Activated naive CD4-positive, alpha-beta T cell treated with anti-CD3 and anti-CD28 coated beads, Interleukin-2, amount 50 U/mL, for 72 hours (primary cell): ENCODE results near the gene TMEM91. TPM values are rescaled to one million over a fixed set of nuclear protein-coding genes. Genes with fewer than 3 reads are reported as not detected.
"Not testable (repeated sequence)": the region's sequence is repeated elsewhere in the genome, so short reads cannot be mapped to it uniquely, and the experiment has no call there.

Source experiments
- ATAC-seq, 2 donors: fragments of 150-1000 bp; cut with Tn5 transposase; 2 replicates each; pipeline ENCODE4 v1.10.0; 2021; ENCODE audit warnings: mild to moderate bottlenecking in 2 of 2, moderate library complexity in 2 of 2
- DNase-seq, 2 donors: peaks; one replicate each; pipeline ENCODE4 v3.0.0; 2021 to 2022; ENCODE audit warnings: low spot score in 2 of 2
- H3K27ac Mint-ChIP-seq, 2 donors: one replicate each; pipeline ENCODE4 v1.8.0; 2022; ENCODE audit warnings: mild to moderate bottlenecking in 2 of 2, mixed read lengths in 2 of 2
- H3K36me3 Mint-ChIP-seq, 2 donors: one replicate each; pipeline ENCODE4 v1.8.0; 2022; ENCODE audit warnings: mixed read lengths in 2 of 2
- H3K9me3 Mint-ChIP-seq, 2 donors: one replicate each; pipeline ENCODE4 v1.8.0; 2022; ENCODE audit warnings: mixed read lengths in 2 of 2
- total RNA-seq, 2 donors: library from RNA; stranded (reverse); gene quantifications; one replicate each; pipeline ENCODE4 v1.2.3, GENCODE V29; 2022

Gene TMEM91
- 10 to 100 TPM in 1 of 2 donors, 1 to 10 TPM in 1; 8.2 to 11.0 TPM for total RNA-seq

GRCh38 chr19:41376241-41376997 lies at the start of gene TMEM91:
TSS of gene TMEM91 (plus strand) at chr19:41376533. CDS start at chr19:41378310, 1,777 bp downstream.
- ATAC-seq = peak; percentile 57 to 67
- H3K9me3 Mint-ChIP-seq = no peaks in the 10 kb centered on the region
- peak within 1 kb of the TSS; percentile 21 to 50 for H3K27ac Mint-ChIP-seq

DNA sequence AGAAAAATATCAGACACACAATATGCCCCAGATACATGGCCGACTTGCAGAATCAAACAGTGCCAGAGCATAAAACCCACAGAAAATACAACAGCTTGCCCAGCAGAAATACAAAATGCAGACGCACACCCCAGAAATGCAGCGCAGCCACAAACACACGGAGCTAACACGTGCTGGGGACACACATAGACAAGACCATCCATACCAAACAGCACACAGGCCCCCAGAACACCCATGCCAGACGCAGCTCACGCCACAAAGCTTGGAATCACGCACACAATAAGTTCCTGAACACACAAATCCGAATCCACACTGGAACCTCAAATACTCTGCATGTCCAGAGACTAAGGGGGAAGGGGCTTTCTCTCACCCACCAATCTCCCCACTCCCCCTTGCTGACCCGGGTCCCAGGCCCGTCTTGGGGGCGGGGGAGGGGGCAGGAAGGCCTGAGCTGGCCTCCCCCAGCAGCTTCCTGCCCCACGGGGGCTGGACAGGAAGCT lies 49.2 kb upstream of the TMEM91 start:
- Mint-ChIP-seq H3K36me3 (peaks cover 10 to 32% of the 10 kb centered on the region in 2 donors), H3K9me3 (no peaks in the 10 kb centered on the region), H3K27ac (peak overlapping the region; percentile 96 to 97)
- ATAC-seq = no peak
- DNase-seq = no peak

More at GRCh38 chr19:41376241-41376997, at the start of gene TMEM91:
- no peak for DNase-seq
- H3K36me3 Mint-ChIP-seq = no peaks in the 10 kb centered on the region

DNA sequence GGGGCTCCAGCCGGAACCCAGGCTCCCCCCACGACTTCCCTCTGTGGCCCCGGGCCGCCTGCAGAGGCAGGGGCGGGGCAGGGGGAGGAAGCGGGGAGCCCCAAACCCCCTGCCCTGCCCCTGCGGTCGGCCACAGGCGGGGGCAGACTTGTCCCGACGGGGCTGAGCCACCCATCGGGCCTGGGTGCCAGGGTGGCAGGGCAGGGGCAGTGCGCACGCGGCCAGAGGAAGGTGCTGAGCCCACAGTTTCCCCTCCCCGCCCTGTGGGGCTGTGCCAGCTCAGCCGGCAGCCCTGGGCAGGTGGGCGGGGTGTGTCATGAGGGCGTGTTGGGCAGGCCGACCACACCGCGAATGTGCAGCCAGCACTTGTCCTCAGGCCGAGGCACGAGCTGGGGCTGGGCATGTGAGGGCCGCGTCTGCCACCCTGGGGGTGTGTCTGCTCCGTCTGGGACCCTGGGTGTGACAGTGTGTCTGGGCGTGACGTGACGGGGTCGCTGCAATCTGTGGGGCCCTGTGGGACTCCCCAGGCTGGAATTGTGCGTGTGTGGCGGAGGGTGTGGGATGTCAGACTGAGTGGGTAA lies 48.7 kb upstream of the TMEM91 start:
- Mint-ChIP-seq H3K9me3 (no peaks in the 10 kb centered on the region), H3K36me3 (peaks cover 10 to 32% of the 10 kb centered on the region in 2 donors), H3K27ac (peak overlapping the region; percentile 96)
- DNase-seq (peak; percentile 79 to 95), ATAC-seq (peak; percentile 79)

DNA sequence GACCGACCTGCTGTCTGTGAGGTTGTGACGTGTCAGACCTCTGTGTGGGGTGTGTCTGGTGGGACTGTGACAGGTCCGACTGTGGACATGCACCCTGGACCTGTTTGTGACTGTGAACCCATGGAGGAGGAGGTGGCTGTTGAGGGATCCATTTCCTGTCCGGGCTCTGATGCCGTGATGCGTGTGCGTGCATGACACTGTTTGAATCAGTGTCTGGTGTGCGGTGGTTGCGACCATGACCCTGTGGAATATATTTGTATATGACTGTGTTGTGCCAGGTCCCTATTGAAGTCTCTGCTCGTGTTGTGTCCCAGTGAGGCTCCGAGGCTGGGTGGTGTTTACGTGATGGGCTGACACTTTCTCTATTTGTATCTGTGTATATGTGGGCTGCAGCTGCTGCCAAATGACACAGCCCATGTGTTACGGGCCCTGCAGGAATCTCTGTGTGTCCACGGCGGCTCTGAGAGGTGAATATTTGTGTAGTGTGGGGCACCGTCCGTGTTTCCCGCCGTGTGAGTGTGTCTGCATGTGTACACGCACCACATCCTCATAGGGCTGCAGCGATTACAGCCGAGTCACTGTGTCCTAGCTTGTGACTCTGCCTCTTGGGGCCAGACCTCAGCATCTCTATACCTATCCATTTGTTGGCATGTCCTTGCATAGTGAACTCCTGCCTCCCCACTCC lies 48.0 kb upstream of the TMEM91 start:
- peaks cover 10 to 32% of the 10 kb centered on the region in 2 donors for H3K36me3 Mint-ChIP-seq
- ATAC-seq (peak; percentile 72 to 74), DNase-seq (peak; percentile 44 to 83)
- H3K9me3 Mint-ChIP-seq = no peaks in the 10 kb centered on the region
- peak overlapping the region; percentile 96 for H3K27ac Mint-ChIP-seq

- peak overlapping the region; percentile 96 for H3K27ac Mint-ChIP-seq
- no peaks in the 10 kb centered on the region for H3K9me3 Mint-ChIP-seq
- no peak for DNase-seq
- no peak for ATAC-seq
- peaks cover 10 to 32% of the 10 kb centered on the region in 2 donors for H3K36me3 Mint-ChIP-seq
Observed at GRCh38 chr19:41328842-41329225, 47.5 kb upstream of the TMEM91 start.

DNA sequence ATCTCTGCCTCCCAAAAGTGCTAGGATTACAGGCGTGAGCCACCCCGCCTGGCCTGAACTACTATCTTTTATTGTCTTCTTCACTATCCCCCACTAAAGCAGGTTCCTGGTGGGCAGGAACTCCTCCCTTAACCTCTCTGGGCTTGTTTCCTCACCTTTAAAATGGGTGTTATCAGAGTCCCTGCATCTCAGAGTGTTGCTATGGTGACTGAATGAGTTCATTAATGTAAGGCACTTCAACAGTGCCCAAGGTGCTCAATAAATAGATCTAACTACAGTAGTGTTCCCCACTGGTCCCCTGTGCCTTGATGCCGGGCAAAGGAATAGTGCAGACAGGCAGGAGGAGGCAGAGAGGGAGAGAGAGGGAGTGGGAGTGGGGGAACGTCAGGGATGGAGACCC lies 45.9 kb upstream of the TMEM91 start:
- DNase-seq (no peak), ATAC-seq (no peak)
- no peaks in the 10 kb centered on the region for H3K9me3 Mint-ChIP-seq
- peaks cover 10 to 32% of the 10 kb centered on the region in 2 donors for H3K36me3 Mint-ChIP-seq
- H3K27ac Mint-ChIP-seq = peak overlapping the region in 1 of 2 donors; percentile 51

- DNase-seq (no peak), ATAC-seq (no peak)
- H3K27ac Mint-ChIP-seq = peak overlapping the region; percentile 8 to 37
- H3K36me3 Mint-ChIP-seq = peaks cover 10 to 31% of the 10 kb centered on the region in 2 donors
- H3K9me3 Mint-ChIP-seq = no peaks in the 10 kb centered on the region
Observed at GRCh38 chr19:41330946-41331678, 45.2 kb upstream of the TMEM91 start.

- no peak for DNase-seq
- Mint-ChIP-seq H3K27ac (peak overlapping the region in 1 of 2 donors; percentile 37), H3K36me3 (peaks cover 10 to 22% of the 10 kb centered on the region in 2 donors), H3K9me3 (no peaks in the 10 kb centered on the region)
- no peak for ATAC-seq
Observed at GRCh38 chr19:41332000-41332399, 44.3 kb upstream of the TMEM91 start.

- DNase-seq (no peak), ATAC-seq (no peak)
- Mint-ChIP-seq H3K9me3 (no peaks in the 10 kb centered on the region), H3K27ac (no peak overlapping the region), H3K36me3 (peaks cover 10 to 21% of the 10 kb centered on the region in 2 donors)
Observed at GRCh38 chr19:41332468-41332867, 43.9 kb upstream of the TMEM91 start.

DNA sequence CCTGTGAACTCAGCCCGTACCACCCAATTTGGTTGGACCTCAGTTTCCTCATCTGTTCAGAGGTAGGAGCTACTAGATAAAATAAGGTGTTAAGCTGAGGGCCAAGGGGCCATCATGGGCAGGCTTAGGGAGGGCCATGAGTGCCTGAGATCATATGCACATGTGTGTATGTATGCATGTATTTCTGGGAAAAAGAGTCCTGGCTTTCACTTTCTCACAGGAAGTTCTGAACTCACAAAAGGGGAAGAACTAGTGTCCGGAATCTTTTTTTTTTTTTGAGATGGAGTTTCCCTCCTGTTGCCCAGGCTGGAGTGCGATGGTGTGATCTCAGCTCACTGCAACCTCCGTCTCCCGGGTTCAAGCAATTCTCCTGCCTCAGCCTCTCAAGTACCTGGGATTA lies 41.5 kb upstream of the TMEM91 start:
- ATAC-seq = no peak
- no peak for DNase-seq
- Mint-ChIP-seq H3K36me3 (peaks cover 10 to 12% of the 10 kb centered on the region in 2 donors), H3K27ac (peak overlapping the region; percentile 56 to 84), H3K9me3 (no peaks in the 10 kb centered on the region)

- peak overlapping the region in 1 of 2 donors; percentile 23 for H3K27ac Mint-ChIP-seq
- no peak for DNase-seq
- no peaks in the 10 kb centered on the region for H3K9me3 Mint-ChIP-seq
- H3K36me3 Mint-ChIP-seq = peaks cover 8 to 9% of the 10 kb centered on the region in 2 donors
- ATAC-seq = peak in 1 of 2 donors; percentile 45
Observed at GRCh38 chr19:41335467-41335866, 40.9 kb upstream of the TMEM91 start.

DNA sequence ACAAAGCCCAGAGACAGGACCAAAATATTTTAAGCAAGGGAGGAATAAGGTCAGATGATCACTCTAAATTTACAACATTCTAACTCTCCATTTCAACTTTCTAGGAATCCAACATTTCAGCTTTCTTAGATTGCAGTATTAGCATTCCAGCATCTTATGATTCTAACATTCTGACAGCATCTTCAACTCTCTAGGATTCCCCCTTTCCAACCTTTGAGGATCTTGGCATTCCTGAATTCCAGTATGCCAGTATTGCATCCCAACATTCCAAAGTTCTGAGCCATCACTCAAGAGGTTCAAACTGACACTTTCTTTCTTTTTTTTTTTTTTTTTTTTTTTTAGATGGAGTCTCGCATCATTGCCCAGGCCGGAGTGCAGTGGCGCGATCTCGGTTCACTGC lies 36.4 kb upstream of the TMEM91 start:
- peaks cover 4 to 7% of the 10 kb centered on the region in 2 donors for H3K36me3 Mint-ChIP-seq
- ATAC-seq (no peak), DNase-seq (no peak)
- H3K27ac Mint-ChIP-seq = no peak overlapping the region
- H3K9me3 Mint-ChIP-seq = no peaks in the 10 kb centered on the region

DNA sequence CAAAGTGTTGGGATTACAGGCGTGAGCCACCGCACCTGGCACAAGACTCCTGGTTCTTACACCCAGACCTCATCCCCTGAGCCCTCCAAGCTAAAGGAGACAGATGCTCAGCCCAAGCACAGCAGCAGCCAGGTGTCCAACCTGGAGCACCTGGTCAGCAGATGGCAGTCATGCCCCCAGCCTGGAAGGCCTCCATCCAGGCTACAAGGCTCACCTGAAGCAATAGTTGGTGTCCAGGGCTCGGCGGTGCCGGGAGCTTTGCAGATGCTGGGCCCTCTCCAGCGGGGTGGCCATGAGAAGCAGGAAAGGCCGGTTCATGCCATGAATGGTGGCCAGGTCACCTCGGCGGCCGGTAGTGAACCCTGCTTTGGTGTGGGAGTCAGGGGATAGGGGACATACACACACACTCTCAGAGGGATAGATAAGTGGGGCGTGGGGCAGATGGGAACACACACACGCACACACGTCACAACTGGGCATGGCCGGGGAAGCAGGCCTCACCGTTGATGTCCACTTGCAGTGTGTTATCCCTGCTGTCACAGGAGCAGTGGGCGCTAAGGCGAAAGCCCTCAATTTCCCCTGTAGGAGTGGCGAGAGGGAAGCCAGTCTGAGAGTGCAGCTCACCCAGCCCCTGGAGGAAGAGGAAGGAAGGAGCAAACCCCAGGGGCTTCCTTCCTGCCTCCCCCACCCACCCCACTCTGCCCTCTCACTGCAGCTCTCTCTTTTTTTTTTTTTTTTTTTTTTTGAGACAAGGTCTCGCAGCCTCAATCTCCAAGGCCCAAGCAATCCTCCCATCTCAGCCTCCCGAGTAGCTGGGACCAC lies 34.5 kb upstream of the TMEM91 start:
- Mint-ChIP-seq H3K36me3 (peaks cover 4 to 7% of the 10 kb centered on the region in 2 donors), H3K27ac (no peak overlapping the region), H3K9me3 (no peaks in the 10 kb centered on the region)
- ATAC-seq (no peak), DNase-seq (no peak)

- ATAC-seq (no peak), DNase-seq (no peak)
- Mint-ChIP-seq H3K9me3 (no peaks in the 10 kb centered on the region), H3K36me3 (peaks cover 8 to 13% of the 10 kb centered on the region in 2 donors), H3K27ac (no peak overlapping the region)
Observed at GRCh38 chr19:41344162-41344561, 32.2 kb upstream of the TMEM91 start.

- not testable (repeated sequence) for H3K9me3 Mint-ChIP-seq, H3K27ac Mint-ChIP-seq, ATAC-seq, DNase-seq
- peaks cover 20 to 35% of the 10 kb centered on the region in 2 donors for H3K36me3 Mint-ChIP-seq
Observed at GRCh38 chr19:41346916-41347315, 29.4 kb upstream of the TMEM91 start.
